ENCODE data around the gene RGS16.

Gene RGS16

GRCh38 chr1:182600036-182600713, 4.0 kb downstream of the RGS16 start:
- DNase-seq: no peak
- H3K4me3 ChIP-seq (ENCODE audit: insufficient read depth, low read depth, low read length, poor library complexity, severe bottlenecking): no peak overlapping the region
- H3K36me3 ChIP-seq (ENCODE audit: control insufficient read depth, insufficient read depth, low read length): peaks cover 20% of the 10 kb centered on the region
- H3K27ac ChIP-seq (ENCODE audit: insufficient read depth, low read length, poor library complexity, severe bottlenecking): no peak overlapping the region
- no peaks in the 10 kb centered on the region for H3K9me3 ChIP-seq (ENCODE audit: control insufficient read depth, low read length)
- H3K4me1 ChIP-seq (ENCODE audit: control insufficient read depth, insufficient read depth, low read length, poor library complexity, severe bottlenecking): peaks cover 23% of the 10 kb centered on the region
- H3K27me3 ChIP-seq (replicated peaks; ENCODE audit: control insufficient read depth, insufficient read depth, low read length, poor library complexity, severe bottlenecking): no peaks in the 10 kb centered on the region

GRCh38 chr1:182599339-182599738, 4.8 kb downstream of the RGS16 start:
- Histone ChIP-seq H3K4me1 (ENCODE audit: control insufficient read depth, insufficient read depth, low read length, poor library complexity, severe bottlenecking) (peaks cover 19% of the 10 kb centered on the region), H3K9me3 (ENCODE audit: control insufficient read depth, low read length) (no peaks in the 10 kb centered on the region), H3K4me3 (ENCODE audit: insufficient read depth, low read depth, low read length, poor library complexity, severe bottlenecking) (no peak overlapping the region), H3K36me3 (ENCODE audit: control insufficient read depth, insufficient read depth, low read length) (peaks cover 20% of the 10 kb centered on the region), H3K27ac (ENCODE audit: insufficient read depth, low read length, poor library complexity, severe bottlenecking) (no peak overlapping the region), H3K27me3 (replicated peaks; ENCODE audit: control insufficient read depth, insufficient read depth, low read length, poor library complexity, severe bottlenecking) (no peaks in the 10 kb centered on the region)
- no peak for DNase-seq

GRCh38 chr1:182598296-182598695, 5.9 kb downstream of the RGS16 start:
- Histone ChIP-seq H3K27ac (ENCODE audit: insufficient read depth, low read length, poor library complexity, severe bottlenecking) (no peak overlapping the region), H3K36me3 (ENCODE audit: control insufficient read depth, insufficient read depth, low read length) (peaks cover 20% of the 10 kb centered on the region), H3K4me1 (ENCODE audit: control insufficient read depth, insufficient read depth, low read length, poor library complexity, severe bottlenecking) (peaks cover 9% of the 10 kb centered on the region), H3K4me3 (ENCODE audit: insufficient read depth, low read depth, low read length, poor library complexity, severe bottlenecking) (no peak overlapping the region), H3K27me3 (replicated peaks; ENCODE audit: control insufficient read depth, insufficient read depth, low read length, poor library complexity, severe bottlenecking) (no peaks in the 10 kb centered on the region), H3K9me3 (ENCODE audit: control insufficient read depth, low read length) (no peaks in the 10 kb centered on the region)
- no peak for DNase-seq

DNA sequence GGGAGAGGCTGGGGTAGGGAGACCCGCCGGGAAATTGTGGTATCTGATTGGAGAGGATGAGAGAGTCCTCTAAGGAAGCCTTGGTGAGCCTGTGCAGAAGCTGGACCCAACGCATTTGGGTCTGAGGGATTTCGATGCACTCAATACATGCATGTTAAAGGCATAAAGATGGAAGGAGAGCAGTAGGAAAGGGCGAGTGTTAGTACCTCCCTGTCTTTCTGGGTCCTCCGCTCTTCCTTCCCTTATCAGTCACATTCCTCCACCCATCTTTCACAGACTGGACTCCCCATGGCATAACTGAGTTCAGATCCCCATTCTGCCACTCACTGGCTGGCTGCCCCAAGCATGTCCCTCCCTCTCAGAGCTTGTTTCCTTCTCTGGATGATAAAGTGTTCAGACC, 7.3 kb downstream of the RGS16 start:
- H3K4me1 ChIP-seq (ENCODE audit: control insufficient read depth, insufficient read depth, low read length, poor library complexity, severe bottlenecking): no peaks in the 10 kb centered on the region
- no peaks in the 10 kb centered on the region for H3K27me3 ChIP-seq (replicated peaks; ENCODE audit: control insufficient read depth, insufficient read depth, low read length, poor library complexity, severe bottlenecking)
- peaks cover 20% of the 10 kb centered on the region for H3K36me3 ChIP-seq (ENCODE audit: control insufficient read depth, insufficient read depth, low read length)
- no peak for DNase-seq
- no peak overlapping the region for H3K4me3 ChIP-seq (ENCODE audit: insufficient read depth, low read depth, low read length, poor library complexity, severe bottlenecking)
- no peaks in the 10 kb centered on the region for H3K9me3 ChIP-seq (ENCODE audit: control insufficient read depth, low read length)
- no peak overlapping the region for H3K27ac ChIP-seq (ENCODE audit: insufficient read depth, low read length, poor library complexity, severe bottlenecking)

- H3K4me1 ChIP-seq (ENCODE audit: control insufficient read depth, insufficient read depth, low read length, poor library complexity, severe bottlenecking): no peaks in the 10 kb centered on the region
- no peak overlapping the region for H3K27ac ChIP-seq (ENCODE audit: insufficient read depth, low read length, poor library complexity, severe bottlenecking)
- H3K4me3 ChIP-seq (ENCODE audit: insufficient read depth, low read depth, low read length, poor library complexity, severe bottlenecking): no peak overlapping the region
- peak in 2 of 3 donors; percentile 37 to 43 for DNase-seq
- H3K9me3 ChIP-seq (ENCODE audit: control insufficient read depth, low read length): no peaks in the 10 kb centered on the region
- H3K27me3 ChIP-seq (replicated peaks; ENCODE audit: control insufficient read depth, insufficient read depth, low read length, poor library complexity, severe bottlenecking): no peaks in the 10 kb centered on the region
- H3K36me3 ChIP-seq (ENCODE audit: control insufficient read depth, insufficient read depth, low read length): peaks cover 17% of the 10 kb centered on the region
These were observed 8.4 kb downstream of the RGS16 start for GRCh38 chr1:182595641-182596240.

DNA sequence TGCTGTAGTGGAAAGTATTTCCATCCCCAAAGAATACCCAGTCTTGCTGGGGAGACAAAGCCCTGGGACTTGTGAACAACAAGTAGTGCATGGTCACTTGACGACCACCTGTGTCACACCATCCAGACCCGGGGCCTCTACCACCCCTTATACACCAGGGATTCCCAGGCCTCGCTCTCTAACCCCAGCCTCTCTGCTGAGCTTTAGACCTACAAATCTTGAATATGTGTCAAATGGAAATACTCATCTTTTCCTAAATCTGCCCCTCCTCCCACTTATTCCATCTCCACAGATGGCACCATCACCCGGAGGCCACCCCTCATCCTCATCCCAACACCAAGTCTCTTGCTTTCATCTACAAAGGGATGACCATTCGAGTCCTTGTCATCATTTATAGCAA, 14.3 kb downstream of the RGS16 start:
- DNase-seq: no peak
- Histone ChIP-seq H3K36me3 (ENCODE audit: control insufficient read depth, insufficient read depth, low read length) (no peaks in the 10 kb centered on the region), H3K27ac (ENCODE audit: insufficient read depth, low read length, poor library complexity, severe bottlenecking) (peak overlapping the region; percentile 97), H3K27me3 (replicated peaks; ENCODE audit: control insufficient read depth, insufficient read depth, low read length, poor library complexity, severe bottlenecking) (no peaks in the 10 kb centered on the region), H3K4me1 (ENCODE audit: control insufficient read depth, insufficient read depth, low read length, poor library complexity, severe bottlenecking) (peaks cover 11% of the 10 kb centered on the region), H3K4me3 (ENCODE audit: insufficient read depth, low read depth, low read length, poor library complexity, severe bottlenecking) (no peak overlapping the region), H3K9me3 (ENCODE audit: control insufficient read depth, low read length) (no peaks in the 10 kb centered on the region)

GRCh38 chr1:182589520-182589919, 14.7 kb downstream of the RGS16 start:
- Histone ChIP-seq H3K4me1 (ENCODE audit: control insufficient read depth, insufficient read depth, low read length, poor library complexity, severe bottlenecking) (peaks cover 15% of the 10 kb centered on the region), H3K27ac (ENCODE audit: insufficient read depth, low read length, poor library complexity, severe bottlenecking) (peak overlapping the region; percentile 97), H3K9me3 (ENCODE audit: control insufficient read depth, low read length) (no peaks in the 10 kb centered on the region), H3K27me3 (replicated peaks; ENCODE audit: control insufficient read depth, insufficient read depth, low read length, poor library complexity, severe bottlenecking) (no peaks in the 10 kb centered on the region), H3K36me3 (ENCODE audit: control insufficient read depth, insufficient read depth, low read length) (no peaks in the 10 kb centered on the region), H3K4me3 (ENCODE audit: insufficient read depth, low read depth, low read length, poor library complexity, severe bottlenecking) (peak overlapping the region; percentile 82)
- DNase-seq: no peak

- Histone ChIP-seq H3K27ac (ENCODE audit: insufficient read depth, low read length, poor library complexity, severe bottlenecking) (peak within 1 kb of the TSS; percentile 97), H3K27me3 (replicated peaks; ENCODE audit: control insufficient read depth, insufficient read depth, low read length, poor library complexity, severe bottlenecking) (no peaks in the 10 kb centered on the region), H3K36me3 (ENCODE audit: control insufficient read depth, insufficient read depth, low read length) (no peaks in the 10 kb centered on the region), H3K4me1 (ENCODE audit: control insufficient read depth, insufficient read depth, low read length, poor library complexity, severe bottlenecking) (peaks cover 17% of the 10 kb centered on the region), H3K4me3 (ENCODE audit: insufficient read depth, low read depth, low read length, poor library complexity, severe bottlenecking) (peak within 1 kb of the TSS; percentile 82), H3K9me3 (ENCODE audit: control insufficient read depth, low read length) (no peaks in the 10 kb centered on the region)
- peak; percentile 26 to 44 (median 36) for DNase-seq
These were observed 15.4 kb downstream of the RGS16 start, which contains the start of gene RNASEL for GRCh38 chr1:182588500-182589396. Gene RNASEL (minus strand): TSS chr1:182589256. CDS start chr1:182586806, 2,450 bp downstream.

GRCh38 chr1:182587666-182588499, 16.3 kb downstream of the RGS16 start:
- DNase-seq: no peak
- Histone ChIP-seq H3K4me3 (ENCODE audit: insufficient read depth, low read depth, low read length, poor library complexity, severe bottlenecking) (peak overlapping the region; percentile 82), H3K27ac (ENCODE audit: insufficient read depth, low read length, poor library complexity, severe bottlenecking) (peak overlapping the region; percentile 97), H3K27me3 (replicated peaks; ENCODE audit: control insufficient read depth, insufficient read depth, low read length, poor library complexity, severe bottlenecking) (no peaks in the 10 kb centered on the region), H3K36me3 (ENCODE audit: control insufficient read depth, insufficient read depth, low read length) (peaks cover 6% of the 10 kb centered on the region), H3K9me3 (ENCODE audit: control insufficient read depth, low read length) (no peaks in the 10 kb centered on the region), H3K4me1 (ENCODE audit: control insufficient read depth, insufficient read depth, low read length, poor library complexity, severe bottlenecking) (peaks cover 24% of the 10 kb centered on the region)

All from effector memory CD4-positive, alpha-beta T cell (primary cell).